M059J (cell line): ENCODE measurements around the gene EBLN2. TPM values are rescaled to one million over a fixed set of nuclear protein-coding genes. Genes with fewer than 3 reads are reported as not detected.

ENCODE experiments used
- DNase-seq: peaks from one replicate; pipeline ENCODE4 v3.0.0-alpha.2; 2012; ENCODE audit warnings: low read depth
- total RNA-seq: library from RNA; depleted of rRNA; stranded (reverse); fragments of >200 nt; shearing (Covaris generic); gene quantifications from 2 replicates; pipeline ENCODE4 v1.2.3, GENCODE V29; 2014; rRNA removed

EBLN2 gene
- total RNA-seq, 1 experiment from 2014 or later: 0.54 TPM

DNA sequence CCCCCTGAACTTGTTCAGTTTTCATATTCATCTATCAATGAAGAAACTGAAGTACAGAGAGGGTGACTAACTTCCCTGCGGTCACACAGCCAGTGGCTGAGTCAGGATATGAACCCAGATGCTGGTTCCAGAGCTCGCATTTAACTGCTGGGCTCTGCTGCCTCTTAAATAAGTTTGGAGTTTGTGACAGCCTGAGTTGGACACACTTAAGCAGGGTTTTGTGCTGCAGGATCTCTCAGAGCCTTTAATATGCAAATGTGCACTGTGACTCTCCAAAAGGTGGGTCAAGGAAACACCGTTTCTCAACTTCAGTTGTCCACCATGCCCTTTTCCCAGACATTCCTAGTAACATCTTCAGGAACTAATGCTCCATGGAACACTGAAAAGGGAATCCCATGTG lies 45.8 kb downstream of the EBLN2 start:
- no peak for DNase-seq

DNA sequence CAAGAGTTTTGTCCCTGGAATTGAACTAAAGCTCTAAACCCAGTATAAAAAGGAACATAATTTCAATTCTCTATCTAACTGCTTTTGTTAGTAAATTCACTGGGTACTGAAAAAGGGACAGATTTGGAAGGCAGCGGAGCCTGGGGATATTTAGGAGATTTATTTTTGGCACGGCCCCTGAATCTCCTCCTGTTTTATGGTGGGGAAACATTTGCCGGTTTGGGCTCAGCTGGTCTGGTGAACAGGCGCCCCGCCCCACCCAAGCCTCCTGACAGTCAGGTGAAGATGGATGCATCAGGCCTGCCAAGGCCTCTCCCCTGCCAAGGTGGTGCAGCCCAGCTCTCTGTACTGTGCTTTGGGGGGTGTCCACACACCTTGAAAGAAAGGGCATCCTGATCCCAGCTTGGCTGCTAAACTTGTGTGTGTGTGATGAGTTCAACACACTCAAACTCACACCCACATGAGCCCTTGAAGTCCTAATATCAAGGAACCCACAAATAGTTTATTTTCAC lies 46.3 kb downstream of the EBLN2 start:
- no peak for DNase-seq

- no peak for DNase-seq
Observed at GRCh38 chr3:73108750-73109149, 47.3 kb downstream of the EBLN2 start.

DNA sequence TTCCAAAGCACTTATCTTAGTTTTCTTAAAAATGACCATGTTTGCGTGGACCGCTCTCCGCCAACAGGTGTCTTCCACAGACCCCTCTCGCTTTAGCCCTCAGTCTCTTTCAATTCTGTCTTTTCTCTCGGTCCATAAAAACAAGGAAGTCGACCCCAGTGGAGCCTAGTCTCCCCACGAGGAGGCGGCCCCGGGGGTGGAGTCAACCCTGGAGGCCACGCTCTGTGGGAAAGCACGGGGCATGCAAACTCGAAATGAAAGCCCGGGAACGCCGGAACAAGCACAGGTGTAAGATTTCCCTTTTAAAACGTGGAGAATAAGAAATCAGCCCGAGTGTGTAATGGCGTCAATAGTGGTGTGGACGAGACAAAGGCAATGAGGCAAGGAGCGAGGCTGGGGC lies 49.1 kb downstream of the EBLN2 start:
- no peak for DNase-seq

Other genes starting within 250 kb of the EBLN2 start
- 12.6 and 14.0 TPM in 2 replicates for gene SHQ1, start 213.2 kb upstream of the EBLN2 start, total RNA-seq
- 2.3 and 7.7 TPM in 2 replicates for gene GXYLT2, start 173.6 kb upstream of the EBLN2 start, total RNA-seq
- gene PPP4R2, start 64.8 kb upstream of the EBLN2 start, total RNA-seq: 17.5 and 26.7 TPM in 2 replicates